GM19468 (cell line): ENCODE measurements around the gene INPPL1.
"Not testable (repeated sequence)": the region's sequence is repeated elsewhere in the genome, so short reads cannot be mapped to it uniquely, and the experiment has no call there.

Experiments
- ATAC-seq: cut with Tn5 transposase; IDR thresholded peaks from one replicate; pipeline ENCODE4 v1.9.1; 2021; ENCODE audit warnings: mild to moderate bottlenecking, moderate library complexity, moderate number of reproducible peaks; ENCODE audit not compliant: unreplicated experiment; ENCODE audit errors: extremely low read depth

INPPL1 gene

GRCh38 chr11:72242141-72242540, 17.6 kb downstream of the INPPL1 start:
- no peak for ATAC-seq

DNA sequence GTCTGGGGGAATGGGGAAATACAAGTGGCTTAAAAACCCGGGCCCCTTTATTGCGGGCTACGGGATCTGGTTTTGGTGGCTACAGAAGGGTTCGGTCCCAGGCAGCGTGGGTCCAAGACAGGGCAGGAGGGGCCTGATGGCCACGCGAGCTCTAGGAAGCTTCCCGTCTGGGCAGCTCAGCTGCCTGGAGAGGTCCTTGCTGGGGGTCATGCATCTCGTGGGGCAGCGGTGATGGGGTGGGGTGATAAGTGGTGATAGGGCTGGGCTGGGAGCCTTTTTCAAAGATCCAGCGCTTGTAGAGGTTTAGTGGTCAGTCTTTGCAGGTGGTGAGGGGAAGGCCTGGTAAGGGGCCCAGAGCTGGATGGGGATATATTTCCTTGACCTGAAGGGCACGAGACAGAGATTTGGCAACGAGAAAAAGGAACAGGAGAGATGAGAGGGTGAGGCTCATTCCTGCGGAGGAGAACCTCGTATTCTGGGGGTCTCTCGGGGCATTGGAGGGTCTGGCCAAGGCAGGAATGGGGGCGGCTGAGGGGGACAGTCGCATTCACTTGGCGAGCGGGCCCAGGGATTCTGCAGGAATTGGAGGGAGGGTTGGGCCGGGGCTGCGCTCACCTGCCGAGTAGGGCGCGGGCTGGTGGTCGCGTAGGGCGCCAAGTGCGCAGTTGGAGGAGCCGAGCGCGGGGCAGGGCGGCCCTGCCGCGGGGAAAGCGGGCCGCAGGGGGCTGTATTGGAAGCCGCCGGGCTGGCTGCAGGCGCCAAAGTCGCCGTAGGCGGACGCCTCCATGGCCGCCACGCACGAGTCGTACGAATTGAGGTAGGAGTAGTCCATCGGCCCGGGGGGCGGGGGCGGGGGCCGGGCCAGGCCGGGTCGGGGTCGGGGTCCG, 18.8 kb downstream of the INPPL1 start:
- no peak for ATAC-seq

- no peak for ATAC-seq
Measured at GRCh38 chr11:72244060-72244360, 19.4 kb downstream of the INPPL1 start, which contains the start of gene PHOX2A. Gene PHOX2A, minus strand, starts transcription at chr11:72244176. Its CDS starts 172 bp downstream, at chr11:72244004.

- no peak for ATAC-seq
Measured at GRCh38 chr11:72244361-72245262, 20.0 kb downstream of the INPPL1 start.

- ATAC-seq, result no peak
Measured at GRCh38 chr11:72245263-72245816, 20.8 kb downstream of the INPPL1 start.

DNA sequence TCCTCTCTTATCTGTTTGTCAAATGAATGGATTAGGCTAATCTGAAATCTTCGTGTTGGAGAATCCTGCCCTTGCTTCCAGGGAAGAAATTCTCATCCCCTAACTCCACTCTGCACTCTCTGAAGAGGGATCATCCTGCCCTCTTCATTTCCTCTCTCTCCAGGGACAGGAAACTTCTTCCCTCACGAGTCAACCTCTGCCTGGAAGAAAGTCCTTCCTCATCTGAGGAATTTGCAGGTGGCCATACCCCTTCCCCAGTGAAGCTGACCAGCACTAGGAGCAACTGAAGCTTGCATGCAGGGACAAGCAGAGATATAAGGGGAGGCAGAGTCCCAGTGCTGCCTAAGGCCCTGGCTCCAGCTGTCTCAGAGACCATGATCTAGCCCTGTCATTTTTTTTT, 23.0 kb downstream of the INPPL1 start:
- ATAC-seq, result no peak

GRCh38 chr11:72249961-72250360, 25.4 kb downstream of the INPPL1 start:
- no peak for ATAC-seq

GRCh38 chr11:72250661-72251464, 26.3 kb downstream of the INPPL1 start:
- no peak for ATAC-seq

GRCh38 chr11:72251614-72252013, 27.0 kb downstream of the INPPL1 start:
- ATAC-seq, result no peak

DNA sequence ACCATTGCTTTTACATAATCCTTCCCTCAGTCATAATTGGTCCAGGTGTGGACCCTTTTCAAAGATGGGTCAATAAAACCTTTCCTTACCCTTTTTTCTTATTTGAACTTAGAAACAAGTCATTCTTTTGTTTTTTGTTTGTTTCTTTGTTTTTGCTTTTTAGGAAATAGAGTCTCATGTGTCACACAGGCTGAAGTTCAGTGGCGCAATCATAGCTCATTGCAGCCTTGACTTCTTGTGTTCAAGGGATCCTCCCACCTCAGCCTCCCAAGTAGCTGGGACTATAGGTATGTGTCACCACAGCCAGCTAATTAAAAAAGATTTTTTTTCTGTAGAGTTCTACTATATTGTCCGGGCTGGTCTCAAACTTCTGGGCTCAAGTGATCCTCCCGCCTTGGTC, 28.8 kb downstream of the INPPL1 start:
- no peak for ATAC-seq

DNA sequence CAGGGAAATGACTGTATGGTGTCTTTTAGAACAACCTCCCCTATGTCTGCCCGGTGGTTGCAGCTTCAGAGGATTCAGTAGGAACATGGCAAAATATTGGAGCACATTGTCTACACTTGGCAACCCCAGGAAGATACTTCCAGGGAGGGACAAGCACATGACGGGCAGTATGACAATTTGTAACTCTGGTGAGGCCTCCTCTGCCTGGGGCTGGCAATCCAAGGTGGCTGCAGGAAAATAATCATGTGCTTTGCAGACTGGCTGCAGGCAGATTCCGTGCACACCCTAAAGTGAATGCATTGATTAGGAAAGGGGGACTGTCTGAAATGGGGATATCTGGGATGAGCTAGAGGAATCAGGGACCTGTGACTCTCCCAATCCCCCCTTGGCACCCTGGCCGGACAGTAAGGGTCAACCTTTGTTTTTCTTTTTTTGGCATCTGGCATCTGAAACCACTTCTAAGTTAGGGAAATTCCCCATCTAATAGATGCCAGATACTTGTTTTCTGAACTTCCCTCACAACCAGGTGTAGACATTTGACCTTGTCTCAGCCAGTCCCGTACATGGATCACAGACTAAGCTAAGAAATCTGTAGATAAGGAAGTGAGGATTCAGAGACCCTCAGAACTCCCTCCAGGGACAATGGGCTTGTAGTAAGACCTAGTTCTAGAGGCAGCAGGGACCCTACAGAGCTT, 29.9 kb downstream of the INPPL1 start:
- ATAC-seq, result no peak

DNA sequence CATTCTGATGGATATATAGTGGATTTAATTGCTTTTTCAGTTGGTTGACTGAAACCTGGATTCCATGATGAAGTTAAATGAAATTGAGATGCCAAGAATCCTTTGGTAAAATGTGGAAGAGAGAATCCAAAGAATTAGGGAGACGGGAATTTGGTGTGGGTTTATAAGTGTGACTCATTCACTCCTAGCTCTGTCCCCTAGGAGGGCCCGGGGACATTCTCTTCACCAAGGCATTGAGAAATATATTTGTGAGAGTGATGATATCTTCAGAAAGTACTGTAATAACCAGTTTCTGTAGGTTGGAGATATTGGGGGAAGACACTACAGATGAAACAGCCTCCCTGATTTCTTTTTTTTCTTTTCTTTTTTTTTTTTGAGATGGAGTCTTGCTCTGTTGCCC, 33.0 kb downstream of the INPPL1 start:
- no peak for ATAC-seq

- no peak for ATAC-seq
Measured at GRCh38 chr11:72259490-72259889, 34.9 kb downstream of the INPPL1 start.

- no peak for ATAC-seq
Measured at GRCh38 chr11:72260574-72260973, 36.0 kb downstream of the INPPL1 start.

- no peak for ATAC-seq
Measured at GRCh38 chr11:72263361-72263760, 38.8 kb downstream of the INPPL1 start.

- no peak for ATAC-seq
Measured at GRCh38 chr11:72265951-72266350, 41.4 kb downstream of the INPPL1 start.

DNA sequence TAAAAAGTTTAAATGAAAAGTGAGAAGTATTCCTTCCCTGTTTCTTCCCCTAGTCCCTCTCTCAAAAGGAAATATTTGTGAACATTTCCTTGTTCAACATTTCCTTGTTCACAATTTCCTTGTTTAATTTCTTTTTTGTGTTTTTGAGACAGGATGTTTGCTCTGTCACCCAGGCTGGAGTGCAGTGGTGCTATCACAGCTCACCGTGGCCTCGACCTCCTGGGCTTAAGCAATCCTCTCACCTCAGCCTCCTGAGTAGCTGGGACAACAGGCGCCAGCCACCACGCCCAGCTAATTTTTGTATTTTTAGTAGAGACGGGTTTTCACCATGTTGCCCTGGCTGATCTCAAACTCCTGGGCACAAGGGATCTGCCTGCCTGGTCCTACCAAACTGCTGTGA, 42.4 kb downstream of the INPPL1 start:
- ATAC-seq, result not testable (repeated sequence)

DNA sequence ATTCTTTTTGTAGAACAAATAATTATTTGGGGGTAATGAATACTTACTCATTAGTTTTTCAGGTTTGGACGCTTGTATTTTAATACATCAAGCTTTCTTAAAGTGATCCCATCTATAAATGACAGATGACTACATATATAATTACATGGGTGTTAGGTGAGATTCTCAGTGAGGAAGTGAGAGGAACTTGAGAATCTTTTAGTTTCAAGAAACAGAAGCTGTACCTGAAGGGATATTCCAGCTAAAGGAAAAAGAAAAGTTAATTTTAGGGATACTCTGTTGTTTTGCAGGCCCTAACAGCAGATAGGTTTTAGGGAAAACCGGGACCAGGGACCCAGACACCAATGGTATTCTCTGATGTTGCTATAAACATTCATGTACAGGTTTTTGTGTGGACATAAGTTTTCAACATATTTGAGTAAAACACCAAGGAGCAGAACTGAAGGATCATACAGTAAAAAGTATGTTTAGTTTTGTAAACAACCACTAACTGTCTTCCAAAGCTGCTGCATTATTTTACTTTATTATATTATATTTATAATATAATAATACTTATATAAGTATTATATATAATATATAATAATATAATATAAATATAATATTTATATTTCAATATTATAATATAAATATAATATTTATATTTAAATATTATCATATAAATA, 43.5 kb downstream of the INPPL1 start:
- no peak for ATAC-seq

DNA sequence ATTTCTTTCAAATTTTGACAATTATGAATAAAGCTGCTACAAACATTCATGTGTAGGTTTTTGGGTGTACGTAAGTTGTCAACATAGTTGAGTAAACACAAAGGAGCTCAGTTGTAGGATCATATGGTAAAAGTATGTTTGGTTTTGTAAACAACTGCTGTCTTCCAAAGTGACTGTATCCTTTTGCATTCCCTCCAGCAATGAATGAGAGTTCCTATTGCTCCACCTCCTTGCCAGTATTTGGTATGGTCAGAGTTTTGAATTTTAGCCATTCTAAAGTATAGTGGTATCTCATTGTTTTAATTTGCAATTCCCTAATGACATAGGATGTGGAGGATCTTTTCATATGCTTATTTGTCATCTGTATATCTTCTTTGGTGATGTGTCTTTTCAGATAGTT, 47.4 kb downstream of the INPPL1 start:
- ATAC-seq, result no peak
